Choroid plexus epithelial cell (primary cell): ENCODE measurements around the gene SLC25A26.
"Not testable (repeated sequence)": the region's sequence is repeated elsewhere in the genome, so short reads cannot be mapped to it uniquely, and the experiment has no call there.

Experiments used
- DNase-seq: peaks from one replicate; pipeline ENCODE4 v3.0.0-alpha.2; 2010; ENCODE audit warnings: low read depth
- H3K4me3 ChIP-seq: 2 replicates; pipeline ENCODE4 v1.5.1; 2011; ENCODE audit warnings: low read depth, mild to moderate bottlenecking, control low read depth, low read length, moderate library complexity
- CTCF ChIP-seq: conservative IDR thresholded peaks from 2 replicates; pipeline ENCODE4 v1.5.1; 2011; ENCODE audit warnings: low read depth, mild to moderate bottlenecking, control low read depth, inconsistent platforms, low read length, moderate library complexity

Gene SLC25A26

GRCh38 chr3:66419036-66419435, 198.2 kb downstream of the SLC25A26 start:
- DNase-seq = no peak
- TF ChIP-seq CTCF = no peak
- H3K4me3 ChIP-seq = no peak overlapping the region

- H3K4me3 ChIP-seq, DNase-seq: not testable (repeated sequence)
These were observed 200.3 kb downstream of the SLC25A26 start for GRCh38 chr3:66421144-66421543.

GRCh38 chr3:66421893-66422292, 201.1 kb downstream of the SLC25A26 start:
- H3K4me3 ChIP-seq, DNase-seq: not testable (repeated sequence)

GRCh38 chr3:66423791-66424190, 203.0 kb downstream of the SLC25A26 start:
- H3K4me3 ChIP-seq = no peak overlapping the region
- DNase-seq = peak; percentile 84
- peak; percentile 26 for TF ChIP-seq CTCF

GRCh38 chr3:66425032-66425431, 204.2 kb downstream of the SLC25A26 start:
- H3K4me3 ChIP-seq = no peak overlapping the region
- TF ChIP-seq CTCF = no peak
- DNase-seq = no peak

- no peak overlapping the region for H3K4me3 ChIP-seq
- no peak for TF ChIP-seq CTCF
- no peak for DNase-seq
These were observed 204.8 kb downstream of the SLC25A26 start for GRCh38 chr3:66425576-66426114.

- DNase-seq = no peak
- no peak for TF ChIP-seq CTCF
- H3K4me3 ChIP-seq = no peak overlapping the region
These were observed 205.3 kb downstream of the SLC25A26 start for GRCh38 chr3:66426135-66426534.

GRCh38 chr3:66427352-66427751, 206.6 kb downstream of the SLC25A26 start:
- TF ChIP-seq CTCF = no peak
- DNase-seq = no peak
- no peak overlapping the region for H3K4me3 ChIP-seq
